TTC549 (cell line): ENCODE measurements around the gene PELI2.

Experiments used
- FAIRE-seq: peaks from 2 replicates; lab custom pipeline; 2012; peaks lifted over from hg19 to GRCh38; lab: Jason Lieb, UNC

Gene PELI2

GRCh38 chr14:56247495-56248200, 129.4 kb downstream of the PELI2 start:
- no peak for FAIRE-seq

GRCh38 chr14:56248442-56248841, 130.2 kb downstream of the PELI2 start:
- FAIRE-seq: no peak

- FAIRE-seq: no peak
Observed at GRCh38 chr14:56261046-56261445, 142.8 kb downstream of the PELI2 start.

- FAIRE-seq: no peak
Observed at GRCh38 chr14:56262530-56262929, 144.3 kb downstream of the PELI2 start.

GRCh38 chr14:56268039-56268438, 149.8 kb downstream of the PELI2 start:
- no peak for FAIRE-seq

GRCh38 chr14:56268673-56269072, 150.5 kb downstream of the PELI2 start:
- FAIRE-seq: no peak

- FAIRE-seq: no peak
Observed at GRCh38 chr14:56270921-56271320, 152.7 kb downstream of the PELI2 start.

- FAIRE-seq: no peak
Observed at GRCh38 chr14:56271970-56272369, 153.8 kb downstream of the PELI2 start.

- FAIRE-seq: no peak
Observed at GRCh38 chr14:56273155-56273554, 154.9 kb downstream of the PELI2 start.

- FAIRE-seq: no peak
Observed at GRCh38 chr14:56273951-56274350, 155.7 kb downstream of the PELI2 start.

- FAIRE-seq: no peak
Observed at GRCh38 chr14:56274556-56274955, 156.3 kb downstream of the PELI2 start.

GRCh38 chr14:56276108-56276507, 157.9 kb downstream of the PELI2 start:
- no peak for FAIRE-seq

GRCh38 chr14:56278383-56278782, 160.2 kb downstream of the PELI2 start:
- FAIRE-seq: no peak

- no peak for FAIRE-seq
Observed at GRCh38 chr14:56280843-56281242, 162.6 kb downstream of the PELI2 start.

GRCh38 chr14:56282179-56282578, 164.0 kb downstream of the PELI2 start:
- no peak for FAIRE-seq

GRCh38 chr14:56284641-56285040, 166.4 kb downstream of the PELI2 start:
- FAIRE-seq: no peak

- no peak for FAIRE-seq
Observed at GRCh38 chr14:56289155-56289554, 170.9 kb downstream of the PELI2 start.

GRCh38 chr14:56290195-56290594, 172.0 kb downstream of the PELI2 start:
- FAIRE-seq: no peak

- no peak for FAIRE-seq
Observed at GRCh38 chr14:56292970-56293369, 174.8 kb downstream of the PELI2 start.

- FAIRE-seq: no peak
Observed at GRCh38 chr14:56293506-56293905, 175.3 kb downstream of the PELI2 start.

GRCh38 chr14:56294128-56294527, 175.9 kb downstream of the PELI2 start:
- no peak for FAIRE-seq

GRCh38 chr14:56295743-56296142, 177.5 kb downstream of the PELI2 start:
- no peak for FAIRE-seq

- FAIRE-seq: no peak
Observed at GRCh38 chr14:56297449-56297848, 179.2 kb downstream of the PELI2 start.

GRCh38 chr14:56299306-56299984, 181.2 kb downstream of the PELI2 start:
- no peak for FAIRE-seq
